Neural crest cell (in vitro differentiated cells): Measurements from ENCODE around the gene STEAP3. TPM values are rescaled to one million over a fixed set of nuclear protein-coding genes. Genes with fewer than 3 reads are reported as not detected.

Experiments used
- DNase-seq: peaks from one replicate; pipeline ENCODE4 v3.0.0; 2021; ENCODE audit warnings: low read depth, mixed read lengths, low spot score
- H3K27ac Mint-ChIP-seq: one replicate; pipeline ENCODE4 v1.8.0; 2021; ENCODE audit warnings: mild to moderate bottlenecking, mixed read lengths; ENCODE audit not compliant: unreplicated experiment
- H3K27me3 Mint-ChIP-seq: 2 replicates; pipeline ENCODE4 v1.8.0; 2021; ENCODE audit warnings: low read depth, mild to moderate bottlenecking, mixed read lengths
- H3K36me3 Mint-ChIP-seq: 2 replicates; pipeline ENCODE4 v1.8.0; 2021; ENCODE audit warnings: low read depth, mild to moderate bottlenecking, mixed read lengths
- H3K4me1 Mint-ChIP-seq: 2 replicates; pipeline ENCODE4 v1.8.0; 2021; ENCODE audit warnings: mixed read lengths
- H3K4me3 Mint-ChIP-seq: one replicate; pipeline ENCODE4 v1.8.0; 2021; ENCODE audit warnings: mild to moderate bottlenecking, mixed read lengths
- H3K9me3 Mint-ChIP-seq: 2 replicates; pipeline ENCODE4 v1.8.0; 2021; ENCODE audit warnings: mixed read lengths
- total RNA-seq: library from RNA; stranded (reverse); gene quantifications from 2 replicates; pipeline ENCODE4 v1.2.1, GENCODE V29; 2021
- TF ChIP-seq, protein P1 (sequence below): fragments of 200-600 bp; sonication (generic); conservative IDR thresholded peaks from 2 replicates; pipeline ENCODE4 v1.5.0; 2021; ENCODE audit warnings: antibody characterized with exemption, mild to moderate bottlenecking

The STEAP3 gene
- total RNA-seq, 1 donor from 2014 or later, result 0.77 TPM

GRCh38 chr2:119177171-119177837, 46.3 kb upstream of the STEAP3 start:
- Mint-ChIP-seq H3K36me3 (no peaks in the 10 kb centered on the region), H3K4me1 (no peaks in the 10 kb centered on the region), H3K9me3 (no peaks in the 10 kb centered on the region), H3K4me3 (no peak overlapping the region), H3K27me3 (no peaks in the 10 kb centered on the region), H3K27ac (no peak overlapping the region)
- TF ChIP-seq, protein P1, sequence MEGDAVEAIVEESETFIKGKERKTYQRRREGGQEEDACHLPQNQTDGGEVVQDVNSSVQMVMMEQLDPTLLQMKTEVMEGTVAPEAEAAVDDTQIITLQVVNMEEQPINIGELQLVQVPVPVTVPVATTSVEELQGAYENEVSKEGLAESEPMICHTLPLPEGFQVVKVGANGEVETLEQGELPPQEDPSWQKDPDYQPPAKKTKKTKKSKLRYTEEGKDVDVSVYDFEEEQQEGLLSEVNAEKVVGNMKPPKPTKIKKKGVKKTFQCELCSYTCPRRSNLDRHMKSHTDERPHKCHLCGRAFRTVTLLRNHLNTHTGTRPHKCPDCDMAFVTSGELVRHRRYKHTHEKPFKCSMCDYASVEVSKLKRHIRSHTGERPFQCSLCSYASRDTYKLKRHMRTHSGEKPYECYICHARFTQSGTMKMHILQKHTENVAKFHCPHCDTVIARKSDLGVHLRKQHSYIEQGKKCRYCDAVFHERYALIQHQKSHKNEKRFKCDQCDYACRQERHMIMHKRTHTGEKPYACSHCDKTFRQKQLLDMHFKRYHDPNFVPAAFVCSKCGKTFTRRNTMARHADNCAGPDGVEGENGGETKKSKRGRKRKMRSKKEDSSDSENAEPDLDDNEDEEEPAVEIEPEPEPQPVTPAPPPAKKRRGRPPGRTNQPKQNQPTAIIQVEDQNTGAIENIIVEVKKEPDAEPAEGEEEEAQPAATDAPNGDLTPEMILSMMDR, result no peak
- no peak for DNase-seq

GRCh38 chr2:119177838-119178190, 45.8 kb upstream of the STEAP3 start:
- TF ChIP-seq, protein P1, result no peak
- H3K9me3 Mint-ChIP-seq, result no peaks in the 10 kb centered on the region
- DNase-seq, result no peak
- no peaks in the 10 kb centered on the region for H3K27me3 Mint-ChIP-seq
- no peaks in the 10 kb centered on the region for H3K4me1 Mint-ChIP-seq
- H3K4me3 Mint-ChIP-seq, result no peak overlapping the region
- no peak overlapping the region for H3K27ac Mint-ChIP-seq
- H3K36me3 Mint-ChIP-seq, result no peaks in the 10 kb centered on the region

DNA sequence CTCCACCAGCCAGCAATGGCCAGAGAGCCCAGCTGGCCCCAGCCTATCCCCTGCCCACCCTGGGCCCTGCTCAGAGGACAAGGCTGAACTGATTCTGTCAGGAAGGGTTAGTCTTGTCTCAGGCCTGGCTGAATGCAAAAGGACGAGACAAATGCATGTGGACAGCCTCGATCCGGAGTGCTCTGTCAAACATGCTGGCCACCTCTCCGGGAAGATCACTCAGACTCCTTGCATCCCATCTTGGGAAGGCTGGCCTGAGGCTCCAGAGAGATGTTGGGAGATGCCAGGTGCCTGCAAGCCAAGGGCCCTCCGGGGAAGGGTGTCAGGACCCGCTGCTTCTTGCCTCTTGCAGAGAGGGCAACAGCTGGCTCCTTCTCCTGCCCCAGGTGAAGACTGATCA, 44.9 kb upstream of the STEAP3 start:
- Mint-ChIP-seq H3K27me3 (no peaks in the 10 kb centered on the region), H3K36me3 (no peaks in the 10 kb centered on the region), H3K4me1 (no peaks in the 10 kb centered on the region), H3K4me3 (no peak overlapping the region), H3K27ac (no peak overlapping the region), H3K9me3 (no peaks in the 10 kb centered on the region)
- no peak for DNase-seq
- TF ChIP-seq, protein P1, result no peak

DNA sequence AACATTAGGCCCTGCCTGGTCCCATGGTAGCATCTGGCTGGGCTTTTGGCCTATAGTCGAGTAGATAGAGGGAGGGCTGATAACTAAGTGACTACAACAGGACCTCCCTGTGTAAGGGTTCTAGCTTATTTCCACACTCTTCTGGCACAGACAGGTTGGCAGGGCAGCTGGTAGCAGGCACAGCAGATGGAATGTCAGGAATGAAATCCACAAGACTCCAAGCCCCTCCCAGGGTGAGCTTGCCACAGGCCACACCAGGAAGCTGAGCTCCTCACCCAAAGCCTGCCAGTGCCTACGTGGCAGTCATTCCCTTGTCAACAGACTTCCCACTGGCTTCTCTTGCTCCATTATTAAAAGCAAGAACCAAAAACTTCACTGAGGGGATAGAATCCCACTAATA, 44.4 kb upstream of the STEAP3 start:
- no peak overlapping the region for H3K27ac Mint-ChIP-seq
- H3K27me3 Mint-ChIP-seq, result no peaks in the 10 kb centered on the region
- H3K9me3 Mint-ChIP-seq, result no peaks in the 10 kb centered on the region
- no peaks in the 10 kb centered on the region for H3K4me1 Mint-ChIP-seq
- no peaks in the 10 kb centered on the region for H3K36me3 Mint-ChIP-seq
- no peak for DNase-seq
- H3K4me3 Mint-ChIP-seq, result no peak overlapping the region
- TF ChIP-seq, protein P1, result no peak

DNA sequence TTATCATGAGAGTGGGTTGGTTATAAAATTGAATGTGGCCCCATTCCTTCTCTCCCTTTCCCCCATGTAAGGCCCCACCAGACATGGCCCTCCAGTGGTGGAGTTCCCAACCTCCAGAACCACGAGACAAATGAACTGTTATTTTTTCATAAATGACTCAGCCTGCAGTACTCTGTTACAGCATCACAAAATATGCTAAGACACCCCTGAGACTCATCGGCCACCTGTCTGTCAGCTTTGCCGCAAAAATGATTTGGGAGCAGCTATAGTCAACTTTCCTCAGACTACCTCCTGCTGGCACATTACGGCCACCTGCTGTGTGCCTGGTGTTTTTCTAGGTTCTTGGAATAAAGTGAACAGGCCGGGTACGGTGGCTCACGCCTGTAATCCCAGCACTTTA, 43.6 kb upstream of the STEAP3 start:
- Mint-ChIP-seq H3K4me1 (no peaks in the 10 kb centered on the region), H3K36me3 (no peaks in the 10 kb centered on the region), H3K9me3 (no peaks in the 10 kb centered on the region), H3K27ac (no peak overlapping the region), H3K4me3 (no peak overlapping the region), H3K27me3 (no peaks in the 10 kb centered on the region)
- TF ChIP-seq, protein P1, result no peak
- DNase-seq, result no peak

DNA sequence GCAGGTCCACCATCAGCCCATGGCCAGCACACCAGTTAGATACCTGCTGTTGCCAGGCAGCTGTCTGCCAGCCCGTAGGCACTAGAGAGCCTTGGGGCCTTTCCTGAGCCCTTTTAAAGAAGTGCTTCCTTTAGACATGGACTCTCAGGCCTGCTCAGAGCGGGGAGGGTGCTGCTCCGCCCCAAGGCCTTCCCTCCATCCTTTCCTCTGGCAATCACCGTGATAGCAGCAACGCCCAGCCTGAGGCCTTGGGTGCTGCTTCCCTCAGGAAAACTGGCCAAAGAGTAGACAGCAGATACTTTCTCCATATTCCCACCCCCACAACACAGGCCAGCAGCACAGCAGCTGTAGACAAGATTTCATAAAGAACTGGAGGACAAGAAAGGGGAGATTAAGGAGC, 42.7 kb upstream of the STEAP3 start:
- H3K9me3 Mint-ChIP-seq, result no peaks in the 10 kb centered on the region
- TF ChIP-seq, protein P1, result no peak
- no peak overlapping the region for H3K27ac Mint-ChIP-seq
- H3K27me3 Mint-ChIP-seq, result no peaks in the 10 kb centered on the region
- H3K4me3 Mint-ChIP-seq, result no peak overlapping the region
- DNase-seq, result no peak
- H3K36me3 Mint-ChIP-seq, result no peaks in the 10 kb centered on the region
- H3K4me1 Mint-ChIP-seq, result no peaks in the 10 kb centered on the region
